ENCODE results near the gene POLR2E. TPM values are rescaled to one million over a fixed set of nuclear protein-coding genes. Genes with fewer than 3 reads are reported as not detected.

POLR2E gene
- total RNA-seq, 4 donors from 2014 or later, result 74.3 to 107 (median 96.9) TPM

GRCh38 chr19:1064661-1065605, 30.2 kb downstream of the POLR2E start:
- Histone ChIP-seq H3K27ac (peak overlapping the region in 3 of 4 donors; percentile 60 to 71 (median 66)), H3K4me3 (peak overlapping the region in 2 of 4 donors; percentile 0 to 16)

GRCh38 chr19:1063909-1064660, 31.1 kb downstream of the POLR2E start:
- H3K4me3 ChIP-seq, result no peak overlapping the region
- peaks cover 0 to 21% of the 10 kb centered on the region in 2 donors for H3K27me3 ChIP-seq
- no peaks in the 10 kb centered on the region for H3K9me3 ChIP-seq
- peaks cover 0 to 40% (median 25%) of the 10 kb centered on the region in 4 donors for H3K4me1 ChIP-seq
- no peak for DNase-seq
- no peak for TF ChIP-seq POLR2A (IDR thresholded peaks at IDR 0.05)
- TF ChIP-seq CTCF (IDR thresholded peaks at IDR 0.05), result no peak
- H3K27ac ChIP-seq, result no peak overlapping the region
- no peaks in the 10 kb centered on the region for H3K36me3 ChIP-seq

More at GRCh38 chr19:1064661-1065605, 30.2 kb downstream of the POLR2E start:
- DNase-seq, result peak; percentile 68 to 87 (median 87)
- no peak for TF ChIP-seq POLR2A (IDR thresholded peaks at IDR 0.05)
- TF ChIP-seq CTCF (IDR thresholded peaks at IDR 0.05), result peak; percentile 86 to 93 (median 90)
- Histone ChIP-seq H3K4me1 (peaks cover 0 to 48% (median 28%) of the 10 kb centered on the region in 4 donors), H3K36me3 (no peaks in the 10 kb centered on the region), H3K9me3 (no peaks in the 10 kb centered on the region), H3K27me3 (peaks cover 0 to 21% of the 10 kb centered on the region in 2 donors)

DNA sequence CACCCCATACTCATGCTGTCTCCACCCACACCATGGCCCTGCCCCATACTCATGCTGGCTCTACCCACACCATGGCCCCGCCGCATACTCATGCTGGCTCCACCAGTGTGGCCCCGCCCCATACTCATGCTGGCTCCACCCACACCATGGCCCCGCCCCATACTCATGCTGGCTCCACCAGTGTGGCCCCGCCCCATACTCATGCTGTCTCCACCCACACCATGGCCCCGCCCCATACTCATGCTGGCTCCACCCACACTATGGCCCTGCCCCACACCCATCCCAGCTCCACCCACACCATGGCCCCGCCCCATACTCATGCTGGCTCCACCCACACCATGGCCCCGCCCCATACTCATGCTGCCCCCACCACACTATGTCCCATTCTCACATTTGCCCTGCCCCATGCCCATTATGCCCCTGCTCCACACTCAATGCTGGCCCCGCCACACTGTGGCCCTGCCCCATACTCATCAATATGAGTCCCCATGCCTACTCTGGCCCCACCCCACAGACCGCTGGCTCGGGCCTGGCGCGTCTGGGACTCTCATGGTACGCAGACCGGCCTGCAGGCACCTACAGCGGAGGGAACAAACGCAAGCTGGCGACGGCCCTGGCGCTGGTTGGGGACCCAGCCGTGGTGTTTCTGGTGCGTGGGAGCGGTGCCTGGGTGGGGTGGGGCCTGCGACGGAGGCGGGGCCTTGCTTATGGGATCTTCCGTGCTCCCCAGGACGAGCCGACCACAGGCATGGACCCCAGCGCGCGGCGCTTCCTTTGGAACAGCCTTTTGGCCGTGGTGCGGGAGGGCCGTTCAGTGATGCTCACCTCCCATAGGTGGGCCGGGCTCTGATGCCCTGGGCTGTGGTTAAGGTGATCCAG, 31.9 kb downstream of the POLR2E start:
- no peak overlapping the region for H3K27ac ChIP-seq
- no peak for TF ChIP-seq POLR2A (IDR thresholded peaks at IDR 0.05)
- TF ChIP-seq CTCF (IDR thresholded peaks at IDR 0.05), result no peak
- DNase-seq, result no peak
- no peak overlapping the region for H3K4me3 ChIP-seq
- H3K4me1 ChIP-seq, result peaks cover 0 to 36% (median 25%) of the 10 kb centered on the region in 4 donors
- H3K36me3 ChIP-seq, result no peaks in the 10 kb centered on the region
- peaks cover 0 to 17% of the 10 kb centered on the region in 2 donors for H3K27me3 ChIP-seq
- peaks cover 0 to 7% (median 0%) of the 10 kb centered on the region in 4 donors for H3K9me3 ChIP-seq

DNA sequence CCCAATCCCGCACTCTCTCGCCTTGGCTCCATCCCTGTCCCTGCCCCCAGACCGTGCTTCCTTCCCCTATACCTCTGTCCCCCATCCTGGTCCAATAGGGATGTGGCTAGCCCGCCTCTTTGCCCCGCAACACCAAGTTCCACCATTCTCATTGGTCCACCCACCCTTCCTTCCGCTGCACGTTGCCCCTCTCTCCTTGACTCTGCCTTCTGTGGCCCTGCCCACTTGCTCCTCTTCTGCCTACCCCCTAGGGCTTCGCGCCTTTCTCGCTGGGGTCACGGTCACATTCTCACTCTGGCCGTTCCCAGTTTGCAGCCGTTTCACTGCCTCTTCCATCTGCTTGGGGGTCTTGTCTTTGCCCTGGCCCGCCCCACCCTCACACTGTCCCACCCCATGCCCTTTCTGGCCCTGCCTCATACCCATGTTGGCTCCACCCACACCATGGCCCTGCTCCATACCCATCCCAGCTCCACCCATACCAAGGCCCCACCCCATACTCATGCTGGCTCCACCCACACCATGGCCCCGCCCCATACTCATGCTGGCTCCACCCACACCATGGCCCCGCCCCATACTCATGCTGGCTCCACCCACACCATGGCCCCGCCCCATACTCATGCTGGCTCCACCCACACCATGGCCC, 32.7 kb downstream of the POLR2E start:
- peaks cover 0 to 11% of the 10 kb centered on the region in 2 donors for H3K27me3 ChIP-seq
- peaks cover 0 to 7% (median 0%) of the 10 kb centered on the region in 4 donors for H3K9me3 ChIP-seq
- no peak overlapping the region for H3K27ac ChIP-seq
- no peak for TF ChIP-seq POLR2A (IDR thresholded peaks at IDR 0.05)
- TF ChIP-seq CTCF (IDR thresholded peaks at IDR 0.05), result no peak
- no peak overlapping the region for H3K4me3 ChIP-seq
- DNase-seq, result no peak
- H3K4me1 ChIP-seq, result peaks cover 0 to 35% (median 25%) of the 10 kb centered on the region in 4 donors
- H3K36me3 ChIP-seq, result no peaks in the 10 kb centered on the region
